ENCODE data around the gene SPEM3. TPM values are rescaled to one million over a fixed set of nuclear protein-coding genes. Genes with fewer than 3 reads are reported as not detected.
A peak's percentile ranks its signal among the peaks of the same experiment; 100 is the strongest.

SPEM3 gene
- total and polyA plus RNA-seq, 2 experiments from 2014 or later = not detected

GRCh38 chr17:7393613-7394451 is 34.8 kb upstream of the SPEM3 start:
- peaks cover 4% of the 10 kb centered on the region; the same call in 1 of the 2 replicates for H3K4me1 ChIP-seq (ENCODE audit: insufficient read depth)
- WGBS, 2 experiments (ENCODE audit: low coverage in 1 of 2, low lambda C conversion rate in 2 of 2, missing lambda C conversion rate in 2 of 2) = 6 to 9% methylated on average over 32 to 45 of the region's 48 CpGs
- in situ Hi-C loops (cut with MboI) = no loop called here

GRCh38 chr17:7394452-7395191 is 34.0 kb upstream of the SPEM3 start, which contains the start of gene PLSCR3:
PLSCR3 (minus strand) TSS chr17:7394525; CDS start chr17:7394110, 415 bp downstream.
- H3K4me1 ChIP-seq (ENCODE audit: insufficient read depth) = peaks cover 4% of the 10 kb centered on the region; the same call in 1 of the 2 replicates
- H3K9me3 ChIP-seq (ENCODE audit: low read depth) = no peaks in the 10 kb centered on the region
- no peaks in the 10 kb centered on the region; the same call in 1 of the 2 replicates for H3K36me3 ChIP-seq (ENCODE audit: low read depth)
- peaks cover 22% of the 10 kb centered on the region for H3K79me2 ChIP-seq (ENCODE audit: insufficient read depth)
- TF ChIP-seq EZH2 (IDR thresholded peaks at IDR 0.05; ENCODE audit: insufficient read depth, poor library complexity, severe bottlenecking) (no peak), EZH2phosphoT487 (IDR thresholded peaks at IDR 0.05; ENCODE audit: insufficient read depth, low read depth) (no peak)
- H3K27ac ChIP-seq = peak within 1 kb of the TSS; percentile 92
- H3K27me3 ChIP-seq (replicated peaks; ENCODE audit: insufficient read depth) = no peaks in the 10 kb centered on the region
- peak within 1 kb of the TSS; percentile 91 for H3K4me3 ChIP-seq
- 0 out of 2 replicates have a peak, but pooled peaks cover 8% of the 10 kb centered on the region for H3F3A ChIP-seq (ENCODE audit: insufficient read depth)
- 1 to 2% methylated on average over 38 to 44 of the region's 71 CpGs for WGBS, 2 experiments (ENCODE audit: low coverage in 1 of 2, low lambda C conversion rate in 2 of 2, missing lambda C conversion rate in 2 of 2)
- H3K4me2 ChIP-seq (ENCODE audit: unreplicated experiment) = peak within 1 kb of the TSS; percentile 94
- H3K9ac ChIP-seq = peak within 1 kb of the TSS; percentile 89
- no peaks in the 10 kb centered on the region for H3K9me2 ChIP-seq (ENCODE audit: insufficient read depth)
- DNase-seq = peak; percentile 94
- H2AFZ ChIP-seq = peak within 1 kb of the TSS; percentile 80
- in situ Hi-C loops (cut with MboI) = no loop called here
- H4K20me1 ChIP-seq (ENCODE audit: insufficient read depth) = no peaks in the 10 kb centered on the region

More at GRCh38 chr17:7393613-7394451, 34.8 kb upstream of the SPEM3 start:
- Histone ChIP-seq H3K27me3 (replicated peaks; ENCODE audit: insufficient read depth) (no peaks in the 10 kb centered on the region), H2AFZ (peak overlapping the region; percentile 80), H3F3A (ENCODE audit: insufficient read depth) (0 out of 2 replicates have a peak, but pooled peaks cover 6% of the 10 kb centered on the region), H4K20me1 (ENCODE audit: insufficient read depth) (no peaks in the 10 kb centered on the region), H3K9ac (peak overlapping the region; percentile 89), H3K79me2 (ENCODE audit: insufficient read depth) (peaks cover 22% of the 10 kb centered on the region), H3K9me3 (ENCODE audit: low read depth) (no peaks in the 10 kb centered on the region), H3K27ac (peak overlapping the region; percentile 92), H3K4me3 (peak overlapping the region; percentile 91), H3K9me2 (ENCODE audit: insufficient read depth) (no peaks in the 10 kb centered on the region), H3K36me3 (ENCODE audit: low read depth) (no peaks in the 10 kb centered on the region; the same call in 1 of the 2 replicates), H3K4me2 (ENCODE audit: unreplicated experiment) (peak overlapping the region; percentile 94)
- DNase-seq = peak; percentile 59
- TF ChIP-seq EZH2 (IDR thresholded peaks at IDR 0.05; ENCODE audit: insufficient read depth, poor library complexity, severe bottlenecking) (no peak), EZH2phosphoT487 (IDR thresholded peaks at IDR 0.05; ENCODE audit: insufficient read depth, low read depth) (no peak)

- WGBS, 2 experiments (ENCODE audit: low coverage in 1 of 2, low lambda C conversion rate in 2 of 2, missing lambda C conversion rate in 2 of 2) = 77 to 90% methylated on average over 4 of the region's 4 CpGs
- in situ Hi-C loops (cut with MboI) = no loop called here
- H3K9ac ChIP-seq = no peak overlapping the region
- no peaks in the 10 kb centered on the region for H3K9me3 ChIP-seq (ENCODE audit: low read depth)
- H3K36me3 ChIP-seq (ENCODE audit: low read depth) = no peaks in the 10 kb centered on the region
- H2AFZ ChIP-seq = no peak overlapping the region
- no peaks in the 10 kb centered on the region for H3K9me2 ChIP-seq (ENCODE audit: insufficient read depth)
- H4K20me1 ChIP-seq (ENCODE audit: insufficient read depth) = no peaks in the 10 kb centered on the region
- H3F3A ChIP-seq (ENCODE audit: insufficient read depth) = 0 out of 2 replicates have a peak, but pooled peaks cover 10% of the 10 kb centered on the region
- no peak for DNase-seq
- no peak overlapping the region for H3K4me2 ChIP-seq (ENCODE audit: unreplicated experiment)
- TF ChIP-seq EZH2 (IDR thresholded peaks at IDR 0.05; ENCODE audit: insufficient read depth, poor library complexity, severe bottlenecking) (no peak), EZH2phosphoT487 (IDR thresholded peaks at IDR 0.05; ENCODE audit: insufficient read depth, low read depth) (no peak)
- H3K27me3 ChIP-seq (replicated peaks; ENCODE audit: insufficient read depth) = no peaks in the 10 kb centered on the region
- H3K27ac ChIP-seq = no peak overlapping the region
- peaks cover 22% of the 10 kb centered on the region for H3K79me2 ChIP-seq (ENCODE audit: insufficient read depth)
- H3K4me1 ChIP-seq (ENCODE audit: insufficient read depth) = peaks cover 4% of the 10 kb centered on the region; the same call in 1 of the 2 replicates
- H3K4me3 ChIP-seq = no peak overlapping the region
Measured at GRCh38 chr17:7396147-7396546, 32.5 kb upstream of the SPEM3 start.

GRCh38 chr17:7398612-7399011 is 30.0 kb upstream of the SPEM3 start:
- Histone ChIP-seq H3K4me2 (ENCODE audit: unreplicated experiment) (no peak overlapping the region), H3K9me3 (ENCODE audit: low read depth) (no peaks in the 10 kb centered on the region), H3K4me3 (no peak overlapping the region), H3K36me3 (ENCODE audit: low read depth) (no peaks in the 10 kb centered on the region), H2AFZ (no peak overlapping the region), H3K27ac (no peak overlapping the region), H4K20me1 (ENCODE audit: insufficient read depth) (no peaks in the 10 kb centered on the region), H3K9me2 (ENCODE audit: insufficient read depth) (no peaks in the 10 kb centered on the region), H3K27me3 (replicated peaks; ENCODE audit: insufficient read depth) (no peaks in the 10 kb centered on the region), H3F3A (ENCODE audit: insufficient read depth) (0 out of 2 replicates have a peak, but pooled peaks cover 10% of the 10 kb centered on the region), H3K9ac (no peak overlapping the region), H3K4me1 (ENCODE audit: insufficient read depth) (peaks cover 11% of the 10 kb centered on the region), H3K79me2 (ENCODE audit: insufficient read depth) (peaks cover 20% of the 10 kb centered on the region)
- in situ Hi-C loops (cut with MboI) = no loop called here
- no peak for DNase-seq
- no peak for TF ChIP-seq EZH2 (IDR thresholded peaks at IDR 0.05; ENCODE audit: insufficient read depth, poor library complexity, severe bottlenecking)
- no peak for TF ChIP-seq EZH2phosphoT487 (IDR thresholded peaks at IDR 0.05; ENCODE audit: insufficient read depth, low read depth)
- 51 to 54% methylated on average over 2 of the region's 2 CpGs for WGBS, 2 experiments (ENCODE audit: low coverage in 1 of 2, low lambda C conversion rate in 2 of 2, missing lambda C conversion rate in 2 of 2)
